Peyer's patch (tissue), 4 donors: ENCODE measurements around the gene ANAPC15. TPM values are rescaled to one million over a fixed set of nuclear protein-coding genes. Genes with fewer than 3 reads are reported as not detected.
A peak's percentile ranks its signal among the peaks of the same experiment; 100 is the strongest.

Experiments used
- DNase-seq, 3 donors: peaks; one replicate each; pipeline ENCODE4 v3.0.0-alpha.2; 2017 to 2019
- H3K27ac ChIP-seq, 4 donors: fragments of 200-600 bp; sonication (generic); one replicate each; pipeline ENCODE4 v1.5.1; 2016 to 2019
- H3K27me3 ChIP-seq, 2 donors: fragments of 200-600 bp; sonication (generic); one replicate each; pipeline ENCODE4 v1.5.1; 2019
- H3K36me3 ChIP-seq, 3 donors: fragments of 200-600 bp; sonication (generic); one replicate each; pipeline ENCODE4 v1.5.1; 2016 to 2019
- H3K4me1 ChIP-seq, 4 donors: fragments of 200-600 bp; sonication (generic); one replicate each; pipeline ENCODE4 v1.5.1; 2016 to 2019
- H3K4me3 ChIP-seq, 4 donors: fragments of 200-600 bp; sonication (generic); 1 replicate in 3 of 4; 2 replicates in 1 of 4; pipeline ENCODE4 v1.5.1; 2016 to 2019; ENCODE audit warnings: mild to moderate bottlenecking in 1 of 4
- H3K9me3 ChIP-seq, 4 donors: fragments of 200-600 bp; sonication (generic); one replicate each; pipeline ENCODE4 v1.5.1; 2016 to 2019; ENCODE audit warnings: mild to moderate bottlenecking in 1 of 4
- POLR2A ChIP-seq, 2 donors: fragments of 450-650 bp; IDR thresholded peaks; one replicate each; pipeline ENCODE4 v1.5.1; 2017; ENCODE audit warnings: antibody characterized with exemption in 2 of 2, mild to moderate bottlenecking in 2 of 2, moderate library complexity in 2 of 2
- total RNA-seq, 4 donors: library from RNA; depleted of rRNA; stranded (reverse); fragments of >200 nt; gene quantifications; one replicate each; pipeline ENCODE4 v1.1.0, GENCODE V29; 2016
- TF ChIP-seq, protein P1 (sequence below), 6 experiments: fragments of 450-650 bp in 4 of 6; fragments of 200-600 bp in 2 of 6; sonication (generic) in 1 of 6; IDR thresholded peaks; one replicate each; pipeline ENCODE4 v1.5.1; 2017 to 2019; ENCODE audit warnings: antibody characterized with exemption in 6 of 6, mild to moderate bottlenecking in 3 of 6, moderate library complexity in 1 of 6

Gene ANAPC15
- total RNA-seq, 4 donors from 2014 or later: 24.5 to 56.1 (median 43.0) TPM

DNA sequence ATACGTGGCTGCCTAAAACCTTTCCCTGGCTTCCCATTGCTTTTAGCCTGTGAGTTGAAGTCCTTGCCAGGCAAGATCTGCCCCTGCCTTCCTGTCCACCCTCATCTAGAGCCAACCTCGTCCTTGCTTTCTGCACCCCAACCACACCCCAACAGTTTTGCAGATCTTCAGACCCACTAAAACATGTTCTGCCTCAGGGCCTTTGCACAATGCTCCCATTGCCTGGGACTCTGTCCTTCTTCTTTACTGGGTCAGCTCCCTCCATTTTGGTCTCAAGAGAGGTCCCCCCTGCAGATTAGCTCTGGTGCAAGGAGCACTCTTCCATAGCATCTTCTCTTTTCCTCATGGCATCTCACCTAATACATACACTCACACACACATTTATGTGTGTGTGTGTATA is 8.4 kb upstream of the ANAPC15 start:
- Histone ChIP-seq H3K4me3 (no peak overlapping the region), H3K9me3 (no peaks in the 10 kb centered on the region), H3K36me3 (no peaks in the 10 kb centered on the region), H3K27ac (no peak overlapping the region), H3K27me3 (no peaks in the 10 kb centered on the region), H3K4me1 (no peaks in the 10 kb centered on the region)
- DNase-seq: no peak
- TF ChIP-seq, protein P1, sequence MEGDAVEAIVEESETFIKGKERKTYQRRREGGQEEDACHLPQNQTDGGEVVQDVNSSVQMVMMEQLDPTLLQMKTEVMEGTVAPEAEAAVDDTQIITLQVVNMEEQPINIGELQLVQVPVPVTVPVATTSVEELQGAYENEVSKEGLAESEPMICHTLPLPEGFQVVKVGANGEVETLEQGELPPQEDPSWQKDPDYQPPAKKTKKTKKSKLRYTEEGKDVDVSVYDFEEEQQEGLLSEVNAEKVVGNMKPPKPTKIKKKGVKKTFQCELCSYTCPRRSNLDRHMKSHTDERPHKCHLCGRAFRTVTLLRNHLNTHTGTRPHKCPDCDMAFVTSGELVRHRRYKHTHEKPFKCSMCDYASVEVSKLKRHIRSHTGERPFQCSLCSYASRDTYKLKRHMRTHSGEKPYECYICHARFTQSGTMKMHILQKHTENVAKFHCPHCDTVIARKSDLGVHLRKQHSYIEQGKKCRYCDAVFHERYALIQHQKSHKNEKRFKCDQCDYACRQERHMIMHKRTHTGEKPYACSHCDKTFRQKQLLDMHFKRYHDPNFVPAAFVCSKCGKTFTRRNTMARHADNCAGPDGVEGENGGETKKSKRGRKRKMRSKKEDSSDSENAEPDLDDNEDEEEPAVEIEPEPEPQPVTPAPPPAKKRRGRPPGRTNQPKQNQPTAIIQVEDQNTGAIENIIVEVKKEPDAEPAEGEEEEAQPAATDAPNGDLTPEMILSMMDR (IDR thresholded peaks at IDR 0.05): no peak
- TF ChIP-seq POLR2A (IDR thresholded peaks at IDR 0.05): no peak

DNA sequence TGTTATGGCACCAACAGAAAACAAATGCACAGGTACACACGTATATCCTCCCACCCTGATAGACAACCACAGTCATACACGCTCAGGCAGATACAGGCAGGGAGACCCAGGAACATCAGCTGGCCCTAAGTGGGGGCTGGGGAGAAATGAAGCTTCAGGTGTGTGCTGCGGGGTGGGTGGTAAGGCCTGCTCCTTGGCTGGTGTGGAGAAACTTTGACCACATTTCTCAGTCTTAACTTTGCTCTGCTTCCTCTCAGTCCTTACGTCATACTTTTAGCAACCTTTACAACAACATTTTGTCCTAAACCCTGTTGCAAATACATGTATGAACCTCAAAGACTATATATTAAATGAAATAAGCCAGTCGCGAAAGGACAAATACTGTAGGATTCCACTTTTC is 6.7 kb upstream of the ANAPC15 start:
- TF ChIP-seq, protein P1 (IDR thresholded peaks at IDR 0.05): no peak
- no peak for TF ChIP-seq POLR2A (IDR thresholded peaks at IDR 0.05)
- Histone ChIP-seq H3K36me3 (no peaks in the 10 kb centered on the region), H3K4me3 (no peak overlapping the region), H3K27me3 (no peaks in the 10 kb centered on the region), H3K9me3 (no peaks in the 10 kb centered on the region), H3K4me1 (no peaks in the 10 kb centered on the region), H3K27ac (no peak overlapping the region)
- DNase-seq: no peak

DNA sequence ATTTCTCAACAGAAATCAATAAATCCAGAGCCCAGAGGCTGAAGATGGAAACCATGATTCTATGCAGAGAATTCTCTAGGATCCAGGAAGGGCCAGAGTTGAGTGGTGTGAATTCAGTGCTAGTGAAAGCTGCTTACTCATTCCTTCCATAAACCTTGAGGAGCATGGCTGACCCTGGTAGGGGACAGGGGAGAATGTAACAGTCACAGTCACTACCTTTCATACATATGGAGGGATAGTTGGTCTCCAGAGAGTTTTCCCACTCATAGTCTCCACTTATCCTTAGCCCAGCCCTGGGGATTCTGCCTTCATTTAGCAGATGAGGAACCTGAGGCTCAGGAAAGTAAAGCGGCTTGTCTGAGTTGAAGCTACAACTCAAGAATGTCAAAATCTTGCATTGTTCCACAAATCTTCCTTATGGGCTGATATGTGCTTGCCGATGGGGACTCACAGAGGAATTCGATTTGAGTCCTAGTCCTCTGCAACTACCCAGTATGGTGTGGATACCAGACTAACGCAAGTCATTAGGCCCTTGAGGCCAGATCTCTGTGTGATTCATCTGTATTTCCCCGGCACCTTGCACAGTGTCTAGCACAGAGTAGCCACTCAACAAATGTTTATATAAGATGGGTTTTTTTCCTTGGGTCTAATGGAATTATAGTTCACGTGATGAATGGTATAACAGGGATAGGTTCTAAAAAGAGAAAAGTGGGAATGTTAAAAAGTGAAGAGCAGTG is 3.7 kb upstream of the ANAPC15 start:
- H3K27me3 ChIP-seq: no peaks in the 10 kb centered on the region
- TF ChIP-seq, protein P1 (IDR thresholded peaks at IDR 0.05): no peak
- no peak for TF ChIP-seq POLR2A (IDR thresholded peaks at IDR 0.05)
- H3K9me3 ChIP-seq: no peaks in the 10 kb centered on the region
- H3K27ac ChIP-seq: no peak overlapping the region
- H3K4me1 ChIP-seq: peaks cover 0 to 11% (median 3%) of the 10 kb centered on the region in 4 donors
- no peak overlapping the region for H3K4me3 ChIP-seq
- no peak for DNase-seq
- no peaks in the 10 kb centered on the region for H3K36me3 ChIP-seq

DNA sequence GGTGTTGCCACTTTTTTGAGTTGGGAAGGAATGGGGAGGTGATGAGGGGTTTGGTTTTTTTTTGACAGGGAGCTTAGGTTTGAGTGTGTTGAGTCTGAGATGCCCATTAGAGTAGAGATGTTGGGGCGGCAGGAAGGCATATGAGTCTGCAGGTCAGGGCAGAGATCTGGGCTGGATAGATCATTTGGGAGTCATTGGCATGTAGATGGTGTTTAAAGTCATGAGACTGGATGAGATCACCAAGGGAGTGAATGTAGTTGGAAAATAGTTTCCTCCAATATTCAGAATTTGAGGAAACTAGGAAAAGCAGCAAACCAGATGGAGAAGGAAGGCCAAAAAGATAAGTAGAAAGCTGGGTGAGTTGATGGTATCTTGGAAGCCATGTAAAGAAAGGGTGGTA is 2.1 kb upstream of the ANAPC15 start:
- Histone ChIP-seq H3K36me3 (peaks cover 0 to 5% (median 0%) of the 10 kb centered on the region in 3 donors), H3K4me1 (peaks cover 0 to 15% (median 3%) of the 10 kb centered on the region in 4 donors)
- no peak for TF ChIP-seq POLR2A (IDR thresholded peaks at IDR 0.05)
- TF ChIP-seq, protein P1 (IDR thresholded peaks at IDR 0.05): no peak

DNA sequence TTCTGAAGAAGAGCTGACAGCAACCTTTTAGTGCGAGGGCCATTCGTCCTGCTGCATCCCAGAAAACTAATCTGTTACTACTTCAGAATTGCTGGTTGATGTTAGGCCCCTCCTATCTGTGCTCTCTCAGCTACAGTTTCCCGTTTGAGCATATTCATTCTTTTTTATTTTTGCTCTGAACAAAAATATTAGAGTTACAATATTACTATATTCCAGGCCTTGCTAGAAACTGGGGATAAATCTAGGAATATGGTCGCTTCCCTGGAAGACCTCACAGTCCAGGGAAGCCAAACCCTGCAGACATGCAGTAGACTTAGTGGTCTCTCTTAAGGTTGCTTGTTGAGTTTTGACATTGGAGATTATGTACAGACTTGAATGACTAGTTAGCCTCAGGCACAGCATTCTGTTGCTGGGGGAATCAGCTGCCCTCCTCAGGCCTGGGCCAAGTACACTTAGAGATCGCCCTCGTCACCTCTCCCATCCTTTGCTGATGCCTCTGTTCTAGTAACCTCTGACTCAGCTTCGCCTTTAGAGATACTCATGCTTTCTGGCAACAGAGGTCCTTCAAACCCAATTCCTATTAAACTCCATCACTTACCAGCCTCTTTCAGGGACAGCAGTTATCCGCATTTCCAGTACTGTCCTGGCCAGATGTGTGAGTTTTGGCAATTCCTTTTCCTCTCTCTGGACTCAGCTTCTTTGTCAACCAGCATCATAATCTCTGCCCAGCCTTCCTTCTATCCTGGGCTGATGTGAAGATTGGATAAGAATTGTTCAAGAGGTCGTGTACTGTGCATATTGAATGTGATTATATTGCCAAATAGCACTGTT is 698 bp upstream of the ANAPC15 start:
- no peak for TF ChIP-seq POLR2A (IDR thresholded peaks at IDR 0.05)
- TF ChIP-seq, protein P1 (IDR thresholded peaks at IDR 0.05): no peak
- Histone ChIP-seq H3K27me3 (no peaks in the 10 kb centered on the region), H3K36me3 (peaks cover 0 to 10% (median 0%) of the 10 kb centered on the region in 3 donors), H3K9me3 (no peaks in the 10 kb centered on the region), H3K4me1 (peaks cover 0 to 15% (median 3%) of the 10 kb centered on the region in 4 donors), H3K27ac (peak overlapping the region; percentile 92 to 99 (median 96)), H3K4me3 (peak overlapping the region; percentile 61 to 83 (median 71))
- no peak for DNase-seq

More for the DNA sequence above, 2.1 kb upstream of the ANAPC15 start:
- Histone ChIP-seq H3K27me3 (no peaks in the 10 kb centered on the region), H3K27ac (no peak overlapping the region), H3K4me3 (no peak overlapping the region), H3K9me3 (no peaks in the 10 kb centered on the region)
- no peak for DNase-seq
